Measurements from ENCODE around the gene ING4. TPM values are rescaled to one million over a fixed set of nuclear protein-coding genes. Genes with fewer than 3 reads are reported as not detected.

ING4 gene
- polyA plus RNA-seq, 1 of the 3 experiments (the other 2 are of a cell fraction) = 96.5 TPM

GRCh38 chr12:6703631-6704030, 40.7 kb upstream of the ING4 start:
- Histone ChIP-seq H3K27me3 (ENCODE audit: insufficient read depth) (no peaks in the 10 kb centered on the region), H3K79me2 (ENCODE audit: insufficient read depth) (peaks cover 11% of the 10 kb centered on the region), H3K4me3 (ENCODE audit: low read depth in 2 of 2, low read length in 1 of 2) (no peak overlapping the region), H3K9ac (no peak overlapping the region), H4K20me1 (ENCODE audit: insufficient read depth) (no peaks in the 10 kb centered on the region), H3K4me2 (no peak overlapping the region), H3K9me3 (no peaks in the 10 kb centered on the region), H3K9me2 (no peaks in the 10 kb centered on the region), H3F3A (replicated peaks; ENCODE audit: insufficient read depth) (peaks cover 9% of the 10 kb centered on the region), H3K36me3 (replicated peaks in 1 of 2; ENCODE audit: control insufficient read depth in 1 of 2, insufficient read depth in 2 of 2, low read length in 1 of 2) (no peaks in the 10 kb centered on the region), H3K27ac (ENCODE audit: low read depth in 2 of 2, low read length in 1 of 2) (no peak overlapping the region), H2AFZ (ENCODE audit: low read depth) (no peak overlapping the region), H3K4me1 (ENCODE audit: control insufficient read depth in 1 of 2, insufficient read depth in 2 of 2, low read depth in 1 of 2, low read length in 1 of 2) (peaks cover 6 to 7% of the 10 kb centered on the region in 2 experiments; a peak in 2 of 4 replicates)
- ChIA-PET POLR2A (no interaction called here), CTCF (no interaction called here)
- TF ChIP-seq GATA2 (CRISPR knock-in tag; IDR thresholded peaks at IDR 0.05) (no peak), MXI1 (IDR thresholded peaks at IDR 0.05; ENCODE audit: low read depth, low read length) (no peak), TEAD4 (IDR thresholded peaks at IDR 0.05; ENCODE audit: borderline replicate concordance, insufficient read depth) (no peak), POLR2AphosphoS5 (IDR thresholded peaks at IDR 0.05; ENCODE audit: low read depth, low read length) (no peak), RXRA (IDR thresholded peaks at IDR 0.05; ENCODE audit: borderline replicate concordance, low read depth) (no peak), SMC3 (IDR thresholded peaks at IDR 0.05; ENCODE audit: low read depth, low read length) (no peak), PBX3 (IDR thresholded peaks at IDR 0.05) (no peak), CHD2 (IDR thresholded peaks at IDR 0.05; ENCODE audit: low read length, partially characterized antibody) (no peak), MEF2A (IDR thresholded peaks at IDR 0.05; ENCODE audit: borderline replicate concordance, low read depth) (no peak), RFX5 (IDR thresholded peaks at IDR 0.05; ENCODE audit: low read length) (no peak), NRF1 (IDR thresholded peaks at IDR 0.05; ENCODE audit: low read depth, low read length) (no peak), TAF1 (IDR thresholded peaks at IDR 0.05; ENCODE audit: borderline replicate concordance, low read depth, low read length) (no peak), CTCF (IDR thresholded peaks at IDR 0.05) (no peak), SIN3A (IDR thresholded peaks at IDR 0.05; ENCODE audit: borderline replicate concordance, low read depth, low read length) (no peak), FOXJ3 (CRISPR knock-in tag; IDR thresholded peaks at IDR 0.05) (no peak), JUND (IDR thresholded peaks at IDR 0.05) (no peak), ZBTB33 (IDR thresholded peaks at IDR 0.05; ENCODE audit: borderline replicate concordance, low read depth) (no peak), ELF1 (IDR thresholded peaks at IDR 0.05) (no peak), EZH2phosphoT487 (IDR thresholded peaks at IDR 0.05; ENCODE audit: borderline replicate concordance, low read depth) (no peak)
- no peak for DNase-seq
- 56% methylated on average over 7 of the region's 10 CpGs for WGBS (ENCODE audit: low lambda C conversion rate)

Measured in SK-N-SH (cell line).